ENCODE data around the gene PRRT1B. TPM values are rescaled to one million over a fixed set of nuclear protein-coding genes. Genes with fewer than 3 reads are reported as not detected.
"Not testable (repeated sequence)": the region's sequence is repeated elsewhere in the genome, so short reads cannot be mapped to it uniquely, and the experiment has no call there.

Gene PRRT1B
- total RNA-seq: 1 to 10 TPM; 3.5 to 4.1 TPM
- long read RNA-seq, partial matches to known transcripts: 7 of 11 reads
- long read RNA-seq, other reads (novel, unspliced or antisense): 4 of 11 reads

- DNase-seq (peak; percentile 89 to 92), ATAC-seq (peak; percentile 98)
- intact Hi-C loops (cut with DNase I, micrococcal nuclease): no loop called here
These were observed at the start of gene PRRT1B for GRCh38 chr9:131545003-131545785. PRRT1B (plus strand) TSS chr9:131545523; CDS start chr9:131545616, 93 bp downstream.

- DNase-seq: no peak
- intact Hi-C loops (cut with DNase I, micrococcal nuclease): no loop called here
- no peak for ATAC-seq
These were observed 49.5 kb upstream of the PRRT1B start for GRCh38 chr9:131495785-131496184.

DNA sequence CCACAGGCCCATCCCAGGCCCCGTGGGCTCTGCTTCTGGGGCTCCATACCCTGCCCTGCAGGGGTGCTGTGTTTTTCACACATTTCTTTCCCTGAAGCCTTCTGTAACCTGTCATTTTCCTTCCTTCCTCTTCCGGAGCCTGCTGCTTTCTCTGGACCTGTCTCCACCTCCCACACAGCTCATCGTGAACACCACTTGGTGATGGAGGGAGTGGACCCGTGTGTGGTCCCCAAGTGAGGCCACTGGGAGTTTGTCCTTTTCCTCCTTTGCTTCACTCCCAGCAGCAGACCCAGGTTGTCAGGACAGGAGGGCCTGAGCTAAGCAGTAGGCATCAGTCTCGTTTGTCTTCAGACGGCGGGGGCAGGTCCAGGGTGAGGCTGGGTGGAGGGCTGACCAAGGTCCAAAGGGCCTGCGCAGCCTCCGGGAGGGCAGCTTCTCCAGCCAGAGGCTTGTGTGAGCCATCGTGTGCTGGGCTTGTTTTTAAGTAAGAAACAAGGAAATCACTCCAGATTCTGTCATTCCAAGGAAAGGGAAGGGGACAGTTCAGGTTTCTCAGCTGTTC, 48.4 kb upstream of the PRRT1B start:
- peak in 1 of 2 donors; percentile 42 for DNase-seq
- peak; percentile 80 for ATAC-seq
- intact Hi-C loops (cut with DNase I, micrococcal nuclease): no loop called here

DNA sequence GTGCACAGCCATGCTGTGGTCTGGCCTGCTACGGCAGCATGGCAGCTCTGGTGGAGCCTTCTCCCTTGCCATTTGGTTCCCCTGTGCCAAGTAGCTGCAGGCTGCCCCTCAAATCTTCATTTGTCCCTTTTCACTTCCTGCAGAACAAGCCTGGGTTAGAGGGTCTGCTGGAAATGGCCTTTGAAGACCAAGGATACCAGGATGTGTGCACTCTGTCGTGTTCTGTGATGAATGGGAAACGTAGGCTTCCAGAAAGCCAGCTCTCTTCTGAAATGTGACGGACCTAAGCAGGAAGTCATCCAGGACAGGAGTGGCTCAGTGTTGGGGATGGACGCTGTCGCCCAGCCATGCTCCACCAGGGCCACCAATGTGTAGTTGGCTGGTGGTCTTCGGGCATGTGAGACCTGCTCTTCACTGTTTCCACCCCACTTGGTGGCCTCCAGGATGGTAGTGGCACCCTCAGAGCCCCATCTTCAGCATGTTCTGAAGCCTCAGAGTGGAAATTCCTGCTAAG, 46.0 kb upstream of the PRRT1B start:
- DNase-seq: no peak
- no peak for ATAC-seq

DNA sequence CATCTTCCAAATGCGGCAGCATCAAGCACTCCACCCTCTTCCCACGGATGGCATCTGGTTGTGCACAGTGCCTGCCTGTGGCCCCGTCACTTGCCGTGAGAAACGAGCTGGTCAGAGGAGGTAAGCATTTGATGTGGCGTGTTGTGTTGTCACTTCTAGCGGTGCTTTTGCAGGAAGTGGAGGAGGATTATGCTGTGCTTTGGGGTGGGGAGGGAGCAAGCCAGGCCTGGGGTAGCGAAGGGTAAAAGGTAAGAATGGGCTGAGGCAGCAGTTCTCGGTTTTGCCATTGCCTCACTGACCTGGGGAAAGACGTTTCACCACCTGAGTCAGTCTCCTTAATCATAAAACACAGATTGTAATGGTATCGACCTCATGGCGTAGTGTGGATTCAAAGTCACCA, 44.9 kb upstream of the PRRT1B start:
- intact Hi-C loops (cut with DNase I, micrococcal nuclease): no loop called here
- ATAC-seq: no peak
- DNase-seq: no peak

More for the DNA sequence above, 46.0 kb upstream of the PRRT1B start:
- intact Hi-C loops (cut with DNase I, micrococcal nuclease): no loop called here

DNA sequence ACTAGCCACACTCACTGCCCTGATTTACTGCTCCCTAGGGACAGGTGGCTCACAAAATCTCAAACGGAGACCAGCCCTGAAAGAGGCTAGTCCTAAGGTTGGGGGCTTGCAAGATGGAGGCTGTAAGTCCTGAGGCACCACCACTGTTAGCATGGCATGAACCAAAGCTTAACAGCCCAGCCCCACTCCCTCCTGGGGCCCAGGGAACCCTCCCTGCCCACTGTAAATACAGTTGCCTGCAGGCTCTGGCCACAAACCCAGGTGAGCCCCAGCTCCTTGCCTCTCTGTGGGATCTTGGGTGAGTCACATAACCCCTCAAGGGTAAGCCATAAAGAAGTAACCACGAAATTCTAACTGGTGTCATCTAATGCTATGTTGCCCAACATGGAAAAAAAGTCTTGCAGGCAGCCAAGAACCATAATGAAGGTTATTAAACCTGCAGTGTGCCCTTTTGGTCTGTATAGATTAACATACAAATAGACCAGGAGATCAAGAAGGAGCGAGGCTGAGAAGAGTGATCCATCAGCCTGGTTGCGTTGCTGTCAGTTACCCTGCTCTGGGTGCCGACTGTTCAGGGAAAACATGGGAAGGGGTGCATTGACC, 44.3 kb upstream of the PRRT1B start:
- no peak for DNase-seq
- intact Hi-C loops (cut with DNase I, micrococcal nuclease): no loop called here
- no peak for ATAC-seq

DNA sequence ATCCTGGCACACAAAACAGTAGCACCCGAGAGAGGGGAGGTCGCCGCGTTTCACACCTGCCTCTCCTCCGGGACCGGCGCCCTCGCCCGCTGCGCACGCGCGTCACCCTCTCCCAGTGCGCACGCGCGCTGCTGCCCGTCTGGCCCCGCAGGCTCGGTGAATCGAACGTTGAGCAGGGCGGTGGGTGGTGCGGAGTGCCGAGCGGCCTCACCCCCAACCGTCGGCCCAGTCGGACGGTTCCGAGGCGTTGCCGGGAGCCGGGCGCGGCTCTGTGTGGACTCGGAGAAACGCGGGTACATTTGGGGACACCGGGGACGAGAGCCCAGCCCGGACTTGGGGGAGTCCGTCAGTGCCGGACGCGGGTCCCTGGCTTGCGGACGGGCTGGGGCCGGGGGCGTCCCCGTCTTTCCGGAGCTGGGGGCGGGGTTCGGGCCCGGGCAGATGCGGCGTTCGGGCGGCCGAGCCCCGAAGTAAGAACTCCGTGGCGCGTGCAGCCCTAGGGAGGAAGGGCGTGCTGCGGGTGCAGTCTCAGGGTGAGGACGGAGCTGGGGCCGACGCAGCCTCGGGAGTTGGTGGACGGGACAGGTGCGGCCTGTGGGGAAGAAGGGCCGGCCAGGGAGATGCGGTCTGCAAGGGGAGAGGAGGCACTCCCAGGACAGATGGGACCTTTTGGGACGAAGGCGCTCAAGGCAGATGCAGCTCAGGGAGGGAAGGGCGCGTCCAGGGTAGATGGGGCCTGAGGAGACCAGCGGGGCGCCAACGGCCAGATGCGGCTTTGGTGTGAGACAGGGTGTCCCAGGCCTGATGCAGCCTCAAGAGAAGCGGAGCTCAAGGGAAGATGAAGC, 42.3 kb upstream of the PRRT1B start, which contains the start of gene POMT1:
TSS of gene POMT1 (plus strand) at position 138 of the 845 bp plus-strand sequence. CDS start 1,301 bp downstream, outside the sequence.
- peak; percentile 92 for ATAC-seq
- DNase-seq: peak; percentile 86 to 90
- intact Hi-C loops (cut with DNase I, micrococcal nuclease): no loop called here

- ATAC-seq (peak; percentile 23), DNase-seq (peak in 1 of 2 donors; percentile 26)
- intact Hi-C loops (cut with DNase I, micrococcal nuclease): no loop called here
These were observed 41.5 kb upstream of the PRRT1B start for GRCh38 chr9:131503626-131504465.

DNA sequence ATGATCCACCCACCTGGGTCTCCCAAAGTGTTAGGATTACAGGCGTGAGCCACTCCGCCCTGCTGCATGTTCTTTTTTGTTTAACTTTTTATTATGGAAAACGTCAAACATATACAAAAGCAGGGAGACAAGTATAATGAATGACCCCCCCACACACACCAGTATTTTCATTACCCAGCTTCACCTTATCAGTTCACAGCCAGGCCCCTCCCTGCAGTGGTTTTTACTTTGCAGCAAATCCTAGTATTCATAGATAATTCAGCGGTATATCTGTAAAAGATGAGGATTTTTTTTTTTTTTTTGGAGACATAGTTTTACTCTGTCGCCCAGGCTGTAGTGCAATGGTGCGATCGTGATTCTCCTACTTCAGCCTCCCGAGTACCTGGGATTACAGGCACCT, 40.3 kb upstream of the PRRT1B start:
- no peak for DNase-seq
- intact Hi-C loops (cut with DNase I, micrococcal nuclease): no loop called here
- no peak for ATAC-seq

- intact Hi-C loops (cut with DNase I, micrococcal nuclease): no loop called here
- DNase-seq (no peak), ATAC-seq (no peak)
These were observed 33.9 kb upstream of the PRRT1B start for GRCh38 chr9:131511416-131511815.

DNA sequence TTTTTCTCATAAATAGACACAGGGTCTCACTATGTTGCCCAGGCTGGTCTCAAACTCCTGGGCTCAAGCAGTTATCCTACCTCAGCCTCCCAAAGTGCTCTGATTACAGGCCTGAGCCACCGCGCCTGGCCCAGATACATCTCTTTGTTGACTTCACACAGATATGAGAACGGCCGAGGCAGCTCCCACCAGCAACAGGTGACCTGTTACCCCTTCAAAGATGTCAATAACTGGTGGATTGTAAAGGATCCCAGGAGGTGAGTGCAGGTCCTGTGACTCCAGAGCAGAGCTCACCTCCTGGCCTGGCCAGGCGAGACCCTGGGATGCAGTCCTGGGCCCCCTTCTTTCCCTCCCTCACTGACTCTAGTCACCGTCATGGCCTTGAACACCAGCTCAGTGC, 33.4 kb upstream of the PRRT1B start:
- no peak for ATAC-seq
- DNase-seq: no peak
- intact Hi-C loops (cut with DNase I, micrococcal nuclease): no loop called here

DNA sequence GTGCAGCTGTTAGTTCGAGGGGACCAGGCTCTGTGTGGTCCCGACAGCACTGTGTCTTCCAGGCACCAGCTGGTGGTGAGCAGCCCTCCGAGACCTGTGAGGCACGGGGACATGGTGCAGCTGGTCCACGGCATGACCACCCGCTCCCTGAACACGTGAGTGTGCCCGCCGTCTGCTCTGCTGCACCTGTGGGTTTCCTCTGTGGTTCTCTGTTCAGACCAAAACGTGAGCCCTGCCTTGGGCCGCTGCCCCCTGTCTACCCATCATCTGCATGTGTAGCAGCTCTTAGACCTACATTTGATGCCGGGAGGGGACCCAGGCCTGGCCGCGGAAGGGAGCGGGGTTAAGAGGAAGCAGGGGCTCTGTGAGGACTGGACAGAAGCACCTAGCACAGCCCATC, 32.1 kb upstream of the PRRT1B start:
- DNase-seq (no peak), ATAC-seq (no peak)
- intact Hi-C loops (cut with DNase I, micrococcal nuclease): no loop called here

- intact Hi-C loops (cut with DNase I, micrococcal nuclease); ATAC-seq: not testable (repeated sequence)
These were observed 29.7 kb upstream of the PRRT1B start for GRCh38 chr9:131515559-131516031.

GRCh38 chr9:131516100-131516499, 29.2 kb upstream of the PRRT1B start:
- intact Hi-C loops (cut with DNase I, micrococcal nuclease): no loop called here
- ATAC-seq (no peak), DNase-seq (no peak)

More at GRCh38 chr9:131515559-131516031, 29.7 kb upstream of the PRRT1B start:
- DNase-seq: not testable (repeated sequence)

DNA sequence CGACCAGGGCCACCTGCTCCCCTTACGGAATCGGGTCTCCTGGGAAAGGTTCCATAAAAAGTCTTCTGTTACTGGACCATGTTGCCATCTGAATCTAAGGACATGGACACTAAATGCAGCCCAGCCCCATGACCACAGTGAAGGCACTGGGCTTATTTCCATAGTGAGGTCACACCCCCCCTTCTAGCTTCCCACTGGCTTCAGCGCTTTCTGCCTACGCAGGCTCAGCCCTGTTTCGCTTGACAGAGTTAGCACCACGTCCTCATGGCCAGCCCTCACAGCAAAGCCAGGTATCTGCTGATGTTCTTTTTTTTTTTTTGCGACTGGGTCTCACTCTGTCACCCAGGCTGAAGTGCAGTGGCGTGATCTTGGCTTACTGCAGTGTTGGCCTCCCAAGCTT, 28.4 kb upstream of the PRRT1B start:
- ATAC-seq: no peak
- no peak for DNase-seq
- intact Hi-C loops (cut with DNase I, micrococcal nuclease): no loop called here

DNA sequence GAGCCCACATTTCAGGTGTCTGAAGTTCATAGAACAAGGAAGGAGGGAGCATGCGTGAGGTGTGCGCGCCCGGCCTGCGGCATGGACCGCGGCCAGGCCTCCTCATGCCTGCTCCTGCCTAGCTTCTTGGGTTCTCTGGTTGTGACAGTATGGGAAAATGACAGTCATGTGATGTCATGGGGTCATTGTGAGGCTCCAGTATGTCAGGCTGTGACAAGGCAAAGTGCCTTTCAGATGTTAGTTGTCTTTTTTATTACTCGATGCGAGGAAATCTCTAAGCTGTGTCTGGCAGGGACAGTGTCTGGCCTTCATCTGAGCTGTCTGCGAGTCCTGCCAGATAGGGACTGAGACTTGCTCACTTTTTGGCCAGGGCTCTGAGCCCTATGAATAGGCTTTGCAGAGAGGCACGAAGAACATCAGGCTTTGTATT, 27.5 kb upstream of the PRRT1B start:
- no peak for DNase-seq
- no peak for ATAC-seq

DNA sequence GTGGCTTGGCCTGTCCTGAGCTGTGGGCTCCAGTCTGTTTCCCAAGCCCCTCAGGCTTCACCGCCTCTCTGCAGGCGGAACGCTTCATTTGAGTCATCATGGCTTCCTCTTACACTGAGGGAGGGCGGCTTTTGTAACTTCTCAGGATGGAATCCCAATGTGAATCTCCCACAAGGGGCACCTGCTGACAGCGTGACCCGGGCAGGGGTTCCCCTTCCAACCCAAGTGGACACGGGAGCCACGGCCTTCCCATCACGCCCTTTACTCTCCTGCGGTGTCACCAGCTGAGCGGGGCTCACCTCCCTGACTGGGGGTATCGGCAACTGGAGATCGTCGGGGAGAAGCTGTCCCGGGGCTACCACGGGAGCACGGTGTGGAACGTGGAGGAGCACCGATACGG, 26.8 kb upstream of the PRRT1B start:
- intact Hi-C loops (cut with DNase I, micrococcal nuclease): no loop called here
- ATAC-seq (no peak), DNase-seq (no peak)

More for the DNA sequence above, 27.5 kb upstream of the PRRT1B start:
- intact Hi-C loops (cut with DNase I, micrococcal nuclease): no loop called here

DNA sequence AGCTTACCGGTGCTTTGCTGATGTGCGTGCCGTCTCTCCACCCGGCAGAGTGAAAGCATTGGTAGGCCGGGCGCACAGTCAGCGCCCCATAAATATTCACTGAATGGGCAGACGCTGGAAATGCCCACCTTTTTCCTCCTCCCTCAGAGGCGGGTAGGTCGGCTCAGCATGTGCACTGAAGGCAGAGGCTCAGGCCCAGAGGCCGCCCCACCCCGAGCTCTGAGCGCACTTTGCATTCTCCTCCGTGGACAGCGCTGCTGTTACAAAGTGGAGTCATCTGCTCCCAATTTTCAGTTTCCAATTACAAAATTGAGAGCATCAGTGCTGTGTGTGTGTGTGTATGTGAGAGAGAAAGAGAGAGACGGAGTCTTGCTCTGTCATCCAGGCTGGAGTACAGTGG, 24.8 kb upstream of the PRRT1B start:
- ATAC-seq: no peak
- DNase-seq: no peak
- intact Hi-C loops (cut with DNase I, micrococcal nuclease): no loop called here

Data from left colon (tissue), 2 donors.